HEK293 (cell line): ENCODE results near the gene MAP4K2.
A peak's percentile ranks its signal among the peaks of the same experiment; 100 is the strongest.

Experiments
- CTCF ChIA-PET: fragments of 350-600 bp; formaldehyde crosslinking; extraction: SDS; loops from one replicate; lab custom pipeline; 2021; ENCODE audit warnings: antibody characterized with exemption; lab: Yijun Ruan, JAX
- POLR2A ChIA-PET: fragments of 300-600 bp; formaldehyde crosslinking; extraction: SDS; loops from one replicate; lab custom pipeline; 2020; ENCODE audit warnings: antibody characterized with exemption, inconsistent platforms; lab: Yijun Ruan, JAX
- H3K27ac ChIP-seq: fragments of 200-500 bp; sonication (Bioruptor generic); 2 replicates; pipeline ENCODE4 v1.5.1; 2014; ENCODE audit warnings: low read depth, low read length, control low read depth, inconsistent platforms; ENCODE audit errors: extremely low read depth
- H3K36me3 ChIP-seq, 2 experiments: fragments of 200-500 bp in 1 of 2; sonication (Bioruptor generic) in 1 of 2; 1 replicate in 1 of 2; 2 replicates in 1 of 2; pipeline ENCODE4 v1.5.1; 2014 to 2017; ENCODE audit warnings: inconsistent platforms in 2 of 2, low read length in 2 of 2; ENCODE audit not compliant: control insufficient read depth in 2 of 2, insufficient read depth in 1 of 2
- H3K4me1 ChIP-seq: fragments of 200-500 bp; sonication (Bioruptor generic); 2 replicates; pipeline ENCODE4 v1.5.1; 2014; ENCODE audit warnings: mild to moderate bottlenecking, low read length, inconsistent platforms; ENCODE audit not compliant: control insufficient read depth, insufficient read depth
- H3K4me3 ChIP-seq: 2 replicates; pipeline ENCODE4 v1.5.1; 2011; ENCODE audit warnings: low read depth, mild to moderate bottlenecking, control low read depth, low read length, moderate library complexity
- H3K9me3 ChIP-seq: fragments of 200-500 bp; sonication (Bioruptor generic); 2 replicates; pipeline ENCODE4 v1.5.1; 2014; ENCODE audit warnings: low read depth, low read length, inconsistent platforms; ENCODE audit not compliant: control insufficient read depth, insufficient read depth
- ELK4 ChIP-seq: IDR thresholded peaks from 2 replicates; pipeline ENCODE4 v1.6.1; 2011; ENCODE audit warnings: mild to moderate bottlenecking, low read depth, low read length, borderline replicate concordance
- GLI2 ChIP-seq: fragments of 450-650 bp; formaldehyde crosslinking; IDR thresholded peaks from 2 replicates; pipeline ENCODE4; 2017; ENCODE audit warnings: missing biosample characterization, missing genetic modification characterization, low read depth, borderline replicate concordance
- GLIS1 ChIP-seq: fragments of 450-650 bp; formaldehyde crosslinking; IDR thresholded peaks from 2 replicates; pipeline ENCODE4 v1.5.1; 2016; ENCODE audit warnings: missing biosample characterization, missing genetic modification characterization
- MZF1 ChIP-seq: fragments of 450-650 bp; formaldehyde crosslinking; IDR thresholded peaks from 2 replicates; pipeline ENCODE4 v1.5.1; 2017; ENCODE audit warnings: missing biosample characterization, missing genetic modification characterization, borderline replicate concordance
- SP2 ChIP-seq: fragments of 450-650 bp; formaldehyde crosslinking; IDR thresholded peaks from 2 replicates; pipeline ENCODE4 v1.5.1; 2016; ENCODE audit warnings: missing biosample characterization, missing genetic modification characterization
- YY1 ChIP-seq: fragments of 450-650 bp; formaldehyde crosslinking; IDR thresholded peaks from 2 replicates; pipeline ENCODE4 v1.5.1; 2018; ENCODE audit warnings: missing biosample characterization, missing genetic modification characterization
- ZBTB21 ChIP-seq: fragments of 450-650 bp; formaldehyde crosslinking; IDR thresholded peaks from 2 replicates; pipeline ENCODE4 v1.5.1; 2017; ENCODE audit warnings: missing biosample characterization, missing genetic modification characterization
- ZBTB26 ChIP-seq: fragments of 450-650 bp; formaldehyde crosslinking; optimal IDR thresholded peaks from 2 replicates; pipeline ENCODE3; 2016; ENCODE audit warnings: missing biosample characterization, mild to moderate bottlenecking, missing genetic modification characterization
- ZFP3 ChIP-seq: fragments of 450-650 bp; formaldehyde crosslinking; IDR thresholded peaks from 2 replicates; pipeline ENCODE4 v1.5.1; 2016; ENCODE audit warnings: low read depth, missing biosample characterization, missing genetic modification characterization
- ZNF112 ChIP-seq: fragments of 450-650 bp; formaldehyde crosslinking; IDR thresholded peaks from 2 replicates; pipeline ENCODE4 v1.5.0; 2017; ENCODE audit warnings: missing biosample characterization, missing genetic modification characterization
- ZNF132 ChIP-seq: fragments of 450-650 bp; formaldehyde crosslinking; IDR thresholded peaks from 2 replicates; pipeline ENCODE4 v1.5.1; 2017; ENCODE audit warnings: missing biosample characterization, missing genetic modification characterization, borderline replicate concordance
- ZNF202 ChIP-seq: fragments of 450-650 bp; formaldehyde crosslinking; IDR thresholded peaks from 2 replicates; pipeline ENCODE4 v1.5.1; 2016; ENCODE audit warnings: missing biosample characterization, missing genetic modification characterization, borderline replicate concordance
- ZNF24 ChIP-seq: fragments of 450-650 bp; formaldehyde crosslinking; IDR thresholded peaks from 2 replicates; pipeline ENCODE4 v1.5.1; 2016; ENCODE audit warnings: missing biosample characterization, missing genetic modification characterization
- ZNF280D ChIP-seq: fragments of 450-650 bp; formaldehyde crosslinking; IDR thresholded peaks from 2 replicates; pipeline ENCODE4 v1.5.1; 2016; ENCODE audit warnings: missing biosample characterization, missing genetic modification characterization
- ZNF362 ChIP-seq: fragments of 450-650 bp; formaldehyde crosslinking; IDR thresholded peaks from 2 replicates; pipeline ENCODE4 v1.5.1; 2016; ENCODE audit warnings: missing biosample characterization, missing genetic modification characterization
- ZNF366 ChIP-seq: fragments of 450-650 bp; formaldehyde crosslinking; conservative IDR thresholded peaks from 2 replicates; pipeline ENCODE4 v1.5.1; 2016; ENCODE audit warnings: missing biosample characterization, missing genetic modification characterization
- ZNF555 ChIP-seq: fragments of 450-650 bp; formaldehyde crosslinking; conservative IDR thresholded peaks from 2 replicates; pipeline ENCODE4 v1.5.1; 2017; ENCODE audit warnings: missing biosample characterization, mild to moderate bottlenecking, missing genetic modification characterization, inconsistent platforms
- ZNF610 ChIP-seq: fragments of 450-650 bp; formaldehyde crosslinking; IDR thresholded peaks from 2 replicates; pipeline ENCODE4 v1.5.1; 2016; ENCODE audit warnings: missing biosample characterization, missing genetic modification characterization, borderline replicate concordance
- ZNF692 ChIP-seq: fragments of 450-650 bp; formaldehyde crosslinking; IDR thresholded peaks from 2 replicates; pipeline ENCODE4 v1.5.1; 2016; ENCODE audit warnings: missing biosample characterization, missing genetic modification characterization
- ZNF792 ChIP-seq: fragments of 450-650 bp; formaldehyde crosslinking; IDR thresholded peaks from 2 replicates; pipeline ENCODE4 v1.5.1; 2016; ENCODE audit warnings: missing biosample characterization, missing genetic modification characterization

MAP4K2 gene

GRCh38 chr11:64791781-64792291 lies 11.2 kb downstream of the MAP4K2 start:
- H3K9me3 ChIP-seq = no peaks in the 10 kb centered on the region
- H3K36me3 ChIP-seq = peaks cover 0 to 23% of the 10 kb centered on the region in 2 experiments; a peak in 1 of 3 replicates
- ChIA-PET CTCF (no interaction called here), POLR2A (interaction anchor here (1.9 kb wide), 1 partner anchor 13 kb away, joined by 7 read pairs; the partner anchor contains the start of gene SF1)
- no peak overlapping the region for H3K27ac ChIP-seq
- H3K4me3 ChIP-seq = no peak overlapping the region
- no peaks in the 10 kb centered on the region for H3K4me1 ChIP-seq
- TF ChIP-seq GLIS1 (peak; percentile 65), ZNF132 (tag by site-specific recombination) (no peak)

GRCh38 chr11:64790205-64791095 lies 12.6 kb downstream of the MAP4K2 start:
- H3K4me1 ChIP-seq = no peaks in the 10 kb centered on the region
- no peak overlapping the region for H3K27ac ChIP-seq
- no peaks in the 10 kb centered on the region for H3K9me3 ChIP-seq
- ChIA-PET POLR2A (interaction anchor here (0.6 to 1.9 kb wide), 2 partner anchors 12 to 822 kb away, joined by 3 to 7 read pairs; partner anchors contain the start of gene SF1), CTCF (no interaction called here)
- no peak for TF ChIP-seq ZNF362 (tag by site-specific recombination)
- no peak for TF ChIP-seq ZFP3 (tag by site-specific recombination)
- TF ChIP-seq GLI2 (tag by site-specific recombination) = no peak
- TF ChIP-seq ZNF112 (tag by site-specific recombination) = no peak
- TF ChIP-seq ZNF610 (tag by site-specific recombination) = no peak
- no peak for TF ChIP-seq MZF1 (tag by site-specific recombination)
- no peak for TF ChIP-seq ZNF366 (tag by site-specific recombination)
- no peak for TF ChIP-seq ELK4
- TF ChIP-seq ZBTB26 (tag by site-specific recombination) = no peak
- no peak for TF ChIP-seq YY1
- no peak for TF ChIP-seq ZNF24
- TF ChIP-seq SP2 = no peak
- no peak for TF ChIP-seq ZNF280D
- no peak for TF ChIP-seq ZNF792 (tag by site-specific recombination)
- no peak for TF ChIP-seq ZNF692 (tag by site-specific recombination)
- TF ChIP-seq ZNF555 (tag by site-specific recombination) = no peak
- TF ChIP-seq ZNF202 (tag by site-specific recombination) = no peak
- no peak for TF ChIP-seq ZBTB21 (tag by site-specific recombination)
- TF ChIP-seq, all 188 proteins: peak for 0
- Histone ChIP-seq H3K4me3 (no peak overlapping the region), H3K36me3 (peaks cover 0 to 13% of the 10 kb centered on the region in 2 experiments; a peak in 1 of 3 replicates)
